HG02884 (cell line): ENCODE results near the gene AP1M1.
A peak's percentile ranks its signal among the peaks of the same experiment; 100 is the strongest.

ENCODE experiments used
- ATAC-seq: cut with Tn5 transposase; IDR thresholded peaks from one replicate; pipeline ENCODE4 v1.9.1; 2021; ENCODE audit warnings: mild to moderate bottlenecking, moderate library complexity; ENCODE audit not compliant: unreplicated experiment

AP1M1 gene

GRCh38 chr19:16185123-16185767, 12.5 kb upstream of the AP1M1 start, which contains the start of gene FAM32A:
TSS of gene FAM32A (plus strand) at chr19:16185410. CDS start at chr19:16185443, 33 bp downstream.
- ATAC-seq, result peak; percentile 82

- ATAC-seq, result no peak
Observed at GRCh38 chr19:16185768-16186123, 12.0 kb upstream of the AP1M1 start.

- no peak for ATAC-seq
Observed at GRCh38 chr19:16188521-16188920, 9.2 kb upstream of the AP1M1 start.

GRCh38 chr19:16190198-16190597, 7.5 kb upstream of the AP1M1 start:
- ATAC-seq, result no peak

DNA sequence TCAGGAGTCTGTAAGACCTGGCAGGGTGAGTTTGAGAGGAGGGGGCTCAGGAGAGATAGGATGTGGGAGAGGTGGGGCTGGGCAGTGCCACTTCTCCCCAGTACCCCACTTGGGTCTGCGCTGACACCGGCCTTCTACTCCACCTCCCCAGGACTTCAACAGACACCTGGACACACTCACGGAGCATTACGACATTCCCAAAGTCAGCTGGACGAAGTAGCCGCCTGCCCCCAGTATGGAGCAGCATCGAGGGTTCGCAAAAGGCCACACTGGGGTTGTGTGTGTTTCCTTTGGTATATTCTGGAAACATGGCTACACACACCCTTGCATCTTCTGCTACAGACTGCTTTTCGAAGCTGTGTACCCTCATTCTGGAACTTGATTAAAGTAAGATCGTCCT, 7.0 kb upstream of the AP1M1 start:
- ATAC-seq, result no peak

DNA sequence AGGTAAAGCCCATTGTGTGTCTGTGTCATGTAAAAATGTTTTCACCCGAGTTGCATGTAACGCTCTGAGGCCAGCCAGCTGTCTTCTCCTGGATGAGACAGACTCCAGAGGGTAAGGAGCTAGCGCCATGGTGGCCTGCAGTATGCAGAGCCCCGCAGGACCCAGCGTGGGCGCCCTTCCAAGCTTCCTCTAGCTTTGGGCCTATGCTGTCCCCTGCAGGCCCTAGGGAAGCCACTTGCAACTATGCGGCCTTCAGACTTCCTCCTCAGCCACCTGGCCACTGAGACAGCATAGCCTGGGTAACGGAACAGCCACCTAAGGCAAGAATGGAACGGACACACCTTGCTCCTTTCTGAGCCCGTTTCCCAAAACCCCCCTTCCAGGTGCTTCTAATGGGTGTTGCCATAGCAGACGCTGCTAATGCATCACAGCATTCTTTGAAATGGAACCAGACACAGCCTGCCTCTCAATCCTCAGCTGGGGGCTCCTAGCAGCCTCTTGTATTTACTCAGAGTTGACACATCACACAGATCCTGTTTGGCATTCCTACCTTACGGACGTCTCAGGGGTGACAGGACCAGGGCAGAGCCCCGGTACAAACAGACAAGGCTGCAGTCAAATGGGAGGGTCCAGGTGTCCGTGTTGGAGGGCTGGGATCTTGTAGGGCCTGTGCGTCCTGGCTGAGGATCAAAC, 6.3 kb upstream of the AP1M1 start:
- ATAC-seq, result no peak

- no peak for ATAC-seq
Observed at GRCh38 chr19:16193466-16193865, 4.2 kb upstream of the AP1M1 start.

GRCh38 chr19:16197188-16197621, 506 bp upstream of the AP1M1 start:
- ATAC-seq, result no peak

DNA sequence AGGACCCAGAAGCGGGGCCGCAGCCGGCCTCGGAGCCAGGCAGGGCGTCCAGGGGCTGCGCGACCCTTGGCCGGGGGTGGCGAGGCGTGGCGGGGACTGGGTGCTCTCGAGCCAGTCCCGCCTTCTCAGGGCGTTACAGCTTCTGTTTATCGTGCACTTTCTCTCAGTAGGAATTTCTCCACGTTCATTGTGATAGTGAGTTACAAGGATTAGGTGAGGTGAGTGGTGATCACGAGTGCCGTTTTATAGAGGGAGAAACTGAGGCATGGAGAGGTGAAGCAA, 600 bp downstream of the AP1M1 start:
- ATAC-seq, result no peak

DNA sequence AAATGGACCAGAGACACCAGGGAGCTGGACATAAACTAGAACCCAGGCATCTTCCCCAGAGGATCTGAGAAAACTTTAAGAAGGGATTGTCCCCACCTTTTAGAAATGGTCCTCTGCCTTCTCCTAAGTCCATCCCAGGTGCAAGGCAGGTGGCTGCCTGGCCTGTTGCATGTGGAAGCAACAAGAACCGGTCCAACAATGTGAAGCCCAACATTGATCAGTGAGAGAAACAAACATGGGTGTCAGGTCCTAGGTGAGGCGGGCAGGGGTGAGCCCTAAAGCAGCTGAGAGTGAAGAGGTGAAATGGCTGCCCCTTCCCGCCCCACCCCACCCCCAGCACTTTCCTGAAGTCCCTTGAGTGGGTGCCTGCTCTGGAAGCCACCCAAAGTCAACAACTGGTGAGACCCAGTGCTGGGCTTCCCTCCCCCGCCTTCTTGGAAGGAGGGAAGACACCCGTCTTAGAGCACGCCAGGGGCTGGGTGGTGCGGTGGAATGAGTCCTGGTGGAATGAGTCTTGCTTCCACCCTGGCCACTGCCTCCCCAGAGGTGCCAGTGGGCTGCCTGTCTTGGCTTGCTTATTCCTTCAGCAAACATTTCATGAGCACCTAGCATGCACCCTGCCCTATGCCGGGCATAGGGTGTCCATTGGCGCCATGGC, 1.7 kb downstream of the AP1M1 start:
- ATAC-seq, result no peak

GRCh38 chr19:16200038-16201010, 2.6 kb downstream of the AP1M1 start:
- no peak for ATAC-seq

DNA sequence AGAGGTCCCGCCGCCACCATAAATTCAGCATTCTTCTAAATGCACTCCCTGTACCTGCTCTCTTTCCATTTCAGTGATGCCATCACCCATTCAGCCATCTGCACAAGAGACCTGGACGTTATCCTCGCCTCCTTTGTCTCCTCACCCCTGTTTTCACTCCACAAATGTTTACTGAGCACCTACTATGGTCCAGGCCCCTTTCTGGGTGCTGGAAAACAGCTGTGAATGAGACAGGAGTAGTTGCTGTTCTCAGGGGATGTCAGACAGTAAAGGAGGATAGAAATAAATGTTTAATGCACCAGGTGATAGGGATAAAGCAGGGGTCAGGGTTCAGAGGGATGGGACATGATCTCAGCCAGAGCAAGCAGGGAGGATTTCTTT, 3.3 kb downstream of the AP1M1 start:
- ATAC-seq, result no peak

DNA sequence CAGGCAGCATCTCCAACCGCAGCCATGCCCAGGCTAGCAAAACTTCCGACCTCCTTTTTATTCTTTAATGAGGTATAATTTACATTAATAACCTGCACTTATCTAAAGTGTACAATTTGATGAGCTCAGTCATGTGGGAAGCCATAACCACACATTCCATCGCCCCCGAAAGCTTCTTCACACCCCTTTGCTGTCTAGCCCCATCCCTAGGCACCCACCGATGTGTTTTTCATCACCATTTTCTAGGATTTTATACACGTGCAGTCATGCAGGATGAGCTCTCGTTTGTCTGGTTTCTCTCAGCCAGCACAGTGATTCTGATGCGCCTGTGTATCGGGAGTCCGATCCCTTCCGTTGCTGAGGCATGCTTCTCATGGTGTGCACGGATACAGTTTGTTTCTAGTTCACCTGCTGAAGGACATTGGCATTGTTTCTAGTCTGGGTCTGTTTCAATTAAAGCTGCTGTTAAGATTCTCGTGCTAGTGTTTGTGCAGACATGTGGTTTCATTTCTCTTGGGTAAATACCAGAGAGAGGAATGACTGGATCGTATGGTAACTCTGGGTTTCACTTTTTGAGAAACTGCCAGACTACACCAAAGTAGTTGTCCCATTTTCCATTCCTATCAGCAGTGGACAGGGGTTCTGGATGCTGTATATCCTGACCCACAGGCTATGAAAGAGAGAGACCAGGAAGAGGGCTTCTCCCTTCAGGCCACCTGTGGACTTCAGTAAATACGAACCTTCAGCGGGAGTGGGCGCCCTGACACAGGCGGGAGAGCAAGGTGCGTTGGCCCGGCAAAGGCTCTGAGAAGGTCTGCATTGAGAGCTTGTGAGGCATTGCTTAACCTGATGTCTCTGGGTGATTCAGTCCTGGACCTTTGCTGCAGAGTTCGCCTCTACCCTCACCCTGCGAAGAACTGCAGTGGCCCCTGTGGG, 4.9 kb downstream of the AP1M1 start:
- ATAC-seq, result no peak

- ATAC-seq, result no peak
Observed at GRCh38 chr19:16203256-16204004, 5.7 kb downstream of the AP1M1 start.

GRCh38 chr19:16204005-16204294, 6.2 kb downstream of the AP1M1 start:
- ATAC-seq, result no peak

GRCh38 chr19:16205205-16206045, 7.7 kb downstream of the AP1M1 start:
- ATAC-seq, result no peak

DNA sequence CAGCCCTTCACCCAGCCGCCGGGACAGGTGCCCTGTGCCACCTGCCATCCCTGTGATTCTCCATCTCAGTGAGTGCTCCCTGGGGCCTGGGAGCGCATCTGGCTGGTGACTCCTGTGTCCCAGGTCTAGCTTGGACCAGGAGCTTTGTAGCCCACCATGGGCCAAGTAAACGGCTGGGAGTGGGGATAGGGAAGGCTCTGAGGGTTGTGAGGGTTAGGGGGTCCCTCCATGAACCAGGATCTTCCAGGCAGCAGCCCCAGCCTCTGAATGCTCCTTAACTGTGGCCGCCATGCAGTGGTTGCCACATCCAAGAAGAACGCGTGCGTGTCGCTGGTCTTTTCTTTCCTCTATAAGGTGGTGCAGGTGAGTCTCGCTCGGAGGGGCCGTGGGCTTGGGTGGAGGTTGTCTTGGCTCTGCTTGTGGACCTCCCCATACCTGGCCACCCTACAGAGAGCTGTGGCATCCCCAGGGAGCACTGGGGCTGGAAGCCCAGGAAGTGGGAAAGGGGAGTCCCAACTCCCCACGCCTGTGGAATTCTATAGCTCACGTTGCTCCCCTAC, 8.4 kb downstream of the AP1M1 start:
- no peak for ATAC-seq

- ATAC-seq, result no peak
Observed at GRCh38 chr19:16206637-16207036, 8.9 kb downstream of the AP1M1 start.
